HG02571 (cell line): ENCODE measurements around the gene ZEB2.
A peak's percentile ranks its signal among the peaks of the same experiment; 100 is the strongest.

ENCODE experiments used
- ATAC-seq: cut with Tn5 transposase; IDR thresholded peaks from one replicate; pipeline ENCODE4 v1.9.1; 2021; ENCODE audit warnings: mild to moderate bottlenecking, moderate library complexity; ENCODE audit not compliant: unreplicated experiment

ZEB2 gene

DNA sequence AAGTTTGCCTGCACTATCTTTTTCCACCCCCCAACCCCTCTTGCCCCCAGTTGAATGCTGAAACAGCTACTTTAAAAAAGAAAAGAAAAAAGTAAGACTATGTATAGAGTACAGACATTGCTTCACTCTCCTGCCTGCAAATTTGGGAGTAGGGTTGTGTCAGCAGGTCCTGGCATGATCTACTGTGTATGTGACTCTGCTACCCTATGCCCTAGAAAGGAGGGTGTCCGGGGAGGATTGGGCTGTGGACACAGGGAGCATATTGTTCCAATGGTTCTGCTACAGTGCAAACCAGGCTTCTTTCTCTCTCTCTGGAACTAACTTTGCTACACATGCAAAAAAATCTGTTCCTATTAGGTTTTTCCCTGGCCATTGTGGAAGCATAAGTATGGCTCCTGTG, 9.9 kb upstream of the ZEB2 start:
- ATAC-seq: no peak

DNA sequence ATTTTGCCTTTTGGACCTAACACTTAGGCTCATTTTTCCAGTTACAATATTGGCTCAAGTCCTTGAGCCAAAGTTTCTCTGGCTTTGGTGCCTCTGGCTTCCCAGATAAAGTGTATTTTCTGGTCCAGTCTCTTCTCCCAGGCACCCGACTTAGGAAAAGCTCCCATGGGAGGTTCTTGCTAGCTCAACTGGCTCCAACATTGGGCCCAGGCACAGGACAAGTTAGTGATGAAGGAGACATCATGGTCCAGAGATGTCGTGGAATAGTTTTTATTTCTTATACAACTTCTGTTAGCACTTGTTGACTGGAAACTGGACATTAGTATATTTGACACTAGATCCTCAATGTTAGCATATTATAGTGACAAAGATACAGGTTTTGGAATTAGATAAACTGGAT, 8.2 kb upstream of the ZEB2 start:
- no peak for ATAC-seq

DNA sequence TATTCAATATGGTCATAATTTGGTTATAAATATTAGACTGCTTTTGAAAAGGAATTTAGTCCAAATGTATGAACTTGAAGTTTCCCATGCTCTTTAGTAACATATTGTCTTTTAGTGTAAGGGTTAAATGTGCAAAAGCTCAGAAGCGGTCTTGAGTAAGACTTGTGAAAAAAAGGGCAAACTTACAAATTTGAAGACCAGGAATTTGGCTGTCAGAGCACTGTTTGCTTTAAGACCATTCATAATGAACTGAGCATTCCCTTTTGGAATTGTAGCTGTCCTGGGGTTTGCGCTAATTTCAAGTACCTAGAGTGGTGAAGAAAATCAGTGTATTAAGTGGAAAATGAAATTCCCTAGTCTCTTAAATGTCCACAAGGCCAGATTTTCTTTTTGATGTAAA, 6.9 kb upstream of the ZEB2 start:
- ATAC-seq: no peak

DNA sequence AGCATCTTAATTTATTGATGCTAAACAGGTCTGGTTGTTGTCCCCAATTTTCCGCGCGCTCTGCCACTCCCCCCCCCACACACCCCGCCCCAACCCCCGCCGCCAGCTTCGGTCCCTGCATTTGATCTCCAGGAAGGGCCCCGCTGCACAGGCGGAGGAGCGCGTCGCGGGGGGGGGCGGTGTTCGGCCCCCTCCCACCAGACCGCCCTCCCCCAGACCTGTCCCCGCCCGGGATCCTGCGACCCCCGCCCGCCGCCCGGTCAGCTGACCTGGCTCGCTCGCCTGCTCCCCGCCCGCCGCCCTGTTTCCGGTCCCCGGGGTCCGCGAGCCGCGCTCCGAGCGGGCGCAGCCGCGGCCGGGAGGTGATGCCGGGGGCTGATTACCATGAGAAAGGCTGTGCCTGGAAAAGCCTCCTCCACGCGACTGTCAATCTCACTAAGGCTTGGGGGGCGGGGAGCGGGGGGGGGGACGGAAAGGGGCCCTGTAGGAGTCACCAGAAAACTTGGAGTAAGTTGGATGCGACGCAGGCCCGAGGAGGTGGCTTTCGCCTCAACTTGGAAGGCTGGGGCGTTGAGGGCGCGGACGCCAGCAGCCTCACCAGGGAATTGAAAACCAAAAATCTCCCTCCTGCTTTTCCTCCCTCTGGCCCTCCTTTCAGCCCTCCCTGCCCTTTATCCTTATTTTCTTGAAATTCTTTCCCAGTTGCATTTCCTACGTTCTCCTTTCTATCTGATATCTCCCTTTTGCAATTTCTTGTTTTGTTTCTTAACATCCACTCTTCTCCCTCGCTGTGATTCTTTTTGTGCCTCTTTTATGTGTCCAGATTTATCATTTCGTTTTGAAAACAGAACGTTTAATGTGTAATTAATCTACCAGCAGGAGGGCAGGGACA, 4.4 kb upstream of the ZEB2 start:
- no peak for ATAC-seq

DNA sequence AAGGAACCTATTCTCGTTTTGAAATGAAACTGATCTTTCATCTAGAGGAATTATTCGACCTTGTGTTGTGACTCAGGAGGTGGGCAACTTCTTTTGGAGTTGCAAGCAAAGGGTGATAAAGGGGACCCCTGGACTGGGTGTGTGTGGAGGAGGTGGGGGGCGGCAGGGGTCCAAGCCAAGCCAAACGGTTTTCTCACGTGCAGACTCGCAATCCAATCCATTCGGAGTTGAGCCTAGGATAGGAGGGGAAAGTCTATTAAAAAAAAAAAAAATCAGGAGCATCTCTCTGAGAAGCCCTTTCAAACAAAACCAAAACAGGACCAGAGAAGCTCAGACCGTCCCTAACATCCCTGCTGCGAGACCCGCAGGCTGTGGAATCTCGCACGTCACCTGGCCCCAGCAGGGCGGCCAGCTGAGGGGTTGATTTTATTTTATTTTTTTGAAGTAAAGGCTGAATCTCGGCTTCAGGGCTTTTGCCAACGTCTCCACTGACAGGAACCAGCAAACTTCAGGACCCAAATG, 3.7 kb upstream of the ZEB2 start:
- ATAC-seq: no peak

DNA sequence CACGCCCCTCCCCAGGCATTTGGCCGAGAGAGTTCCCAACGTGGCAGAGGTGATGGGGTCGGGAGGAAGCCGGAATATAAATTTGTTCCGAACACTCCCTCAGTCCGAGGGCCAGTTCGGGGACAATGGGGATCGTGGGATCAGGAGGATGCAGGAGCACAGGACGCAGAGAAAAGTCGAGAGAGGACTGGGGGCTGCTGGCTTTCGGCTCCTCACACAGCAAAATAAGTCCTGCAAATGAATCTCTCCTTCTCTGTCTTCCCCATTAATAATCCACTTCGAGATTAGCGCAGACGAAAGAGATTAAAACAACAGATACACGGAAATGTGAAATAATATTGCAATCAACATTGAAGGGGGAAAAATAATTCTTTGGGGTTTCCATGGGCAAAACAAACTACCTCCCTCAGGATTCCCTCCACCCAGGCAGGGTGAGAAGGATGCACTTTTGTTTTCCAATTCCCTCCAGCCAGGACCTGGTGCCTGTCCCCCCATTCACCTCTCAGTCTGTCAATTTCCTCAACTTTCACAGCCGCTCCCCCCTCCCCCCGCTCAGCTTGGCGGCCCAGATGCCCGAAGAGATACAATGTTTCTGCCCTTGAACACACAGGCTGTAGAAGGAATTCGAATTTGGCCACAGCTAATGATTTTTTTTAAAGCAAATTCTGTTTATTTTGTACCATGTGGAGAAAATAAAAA, 3.1 kb upstream of the ZEB2 start:
- no peak for ATAC-seq

DNA sequence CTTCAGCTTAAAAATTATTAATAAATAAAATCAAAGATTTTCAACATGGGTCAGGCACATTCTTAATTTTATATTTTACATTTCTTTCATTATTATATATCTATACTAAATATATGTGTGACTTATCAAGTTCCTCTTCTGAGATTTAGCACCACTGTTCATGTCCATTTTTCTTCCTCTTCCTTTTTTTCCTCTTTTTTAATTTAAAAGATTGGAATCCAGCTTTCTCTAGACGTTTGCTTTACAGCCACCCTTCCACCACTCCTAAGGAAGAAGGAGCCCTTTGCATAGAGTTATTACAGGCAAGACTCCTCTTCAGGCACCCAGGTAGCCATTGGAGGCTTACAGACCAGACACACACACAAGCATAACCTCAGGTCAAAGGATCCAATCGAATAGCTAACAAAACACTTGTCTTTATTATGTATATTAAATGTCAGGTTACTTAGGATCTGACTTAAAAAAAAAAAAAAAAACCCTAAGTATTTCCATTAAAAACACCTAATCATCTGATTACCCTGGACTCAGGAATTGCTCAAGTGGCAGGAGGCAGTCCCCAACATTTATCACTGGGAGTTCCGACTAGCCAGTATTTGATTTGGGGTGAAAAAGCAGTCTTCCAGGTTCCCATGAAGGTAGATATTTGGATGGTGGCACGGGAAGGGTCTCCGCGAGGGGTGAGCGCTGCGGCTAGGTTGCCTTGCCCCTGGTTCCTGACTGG, 2.4 kb upstream of the ZEB2 start:
- no peak for ATAC-seq

DNA sequence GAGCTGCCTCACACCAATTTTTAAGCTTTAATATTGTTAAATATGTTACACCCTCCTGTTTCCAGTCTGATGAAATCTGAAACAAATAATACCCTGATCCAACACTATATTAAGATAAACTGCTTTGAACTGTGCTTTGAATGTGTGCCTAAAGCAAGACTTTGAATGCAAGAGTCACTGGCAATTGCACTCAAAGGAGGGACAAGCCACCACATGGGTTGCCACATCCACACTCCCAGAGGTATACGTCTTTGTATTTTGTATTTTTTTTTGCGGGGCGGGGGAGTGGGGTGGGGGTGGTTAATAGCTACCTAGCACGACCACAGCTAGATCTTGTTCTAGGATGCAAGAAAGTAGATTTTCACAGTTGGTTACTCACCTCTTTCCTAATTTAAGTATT, 1.8 kb upstream of the ZEB2 start:
- no peak for ATAC-seq

DNA sequence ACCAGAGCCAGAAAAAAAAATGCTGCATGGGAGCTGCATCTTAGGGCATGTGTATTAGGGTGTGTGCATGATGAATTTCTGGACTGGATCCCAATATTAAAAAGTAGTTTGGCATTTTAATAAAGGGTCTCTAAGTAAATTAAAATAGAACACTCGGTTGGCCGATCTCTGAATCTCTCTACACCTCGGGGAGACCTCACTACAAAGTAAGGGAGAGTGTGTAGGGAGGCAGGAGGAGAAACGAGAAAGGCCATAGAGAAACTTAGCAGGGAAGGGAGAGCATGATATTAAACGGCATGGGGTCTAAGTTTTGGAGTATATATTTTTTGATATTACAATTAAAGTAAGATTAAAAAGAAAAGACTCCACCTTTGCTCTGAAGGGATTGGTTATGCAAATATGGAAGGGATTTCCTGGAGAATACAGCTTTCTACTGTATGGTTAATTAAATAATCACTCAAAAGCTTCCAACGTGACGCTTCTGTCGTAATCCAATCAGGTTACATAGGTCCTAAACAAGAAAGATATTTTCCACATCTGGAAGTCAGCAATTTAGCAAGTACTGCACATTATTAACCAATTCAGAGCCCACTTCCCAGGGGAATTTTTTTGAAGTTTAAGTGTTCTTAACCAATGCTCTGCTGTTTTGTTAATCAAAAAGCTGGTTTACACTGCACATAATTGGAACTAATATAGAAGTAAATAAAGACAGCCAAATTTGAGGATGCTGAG, 1.0 kb upstream of the ZEB2 start:
- no peak for ATAC-seq

DNA sequence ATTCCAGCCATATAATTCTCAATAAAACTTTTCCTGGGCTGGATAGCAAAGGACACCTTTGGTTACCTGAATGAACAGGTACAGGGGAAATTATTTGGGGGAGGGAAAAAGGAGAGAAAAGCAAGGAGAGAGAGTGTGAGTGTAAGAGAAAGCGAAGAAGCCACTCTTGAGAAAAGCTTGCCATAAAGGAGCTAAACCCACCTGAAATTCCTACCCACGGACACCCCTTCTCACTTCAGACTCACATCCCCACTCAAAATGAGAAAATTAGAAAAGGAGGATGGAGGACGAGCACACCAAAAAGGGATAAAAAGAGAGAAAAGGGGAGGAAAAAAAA, 354 bp downstream of the ZEB2 start:
- no peak for ATAC-seq

DNA sequence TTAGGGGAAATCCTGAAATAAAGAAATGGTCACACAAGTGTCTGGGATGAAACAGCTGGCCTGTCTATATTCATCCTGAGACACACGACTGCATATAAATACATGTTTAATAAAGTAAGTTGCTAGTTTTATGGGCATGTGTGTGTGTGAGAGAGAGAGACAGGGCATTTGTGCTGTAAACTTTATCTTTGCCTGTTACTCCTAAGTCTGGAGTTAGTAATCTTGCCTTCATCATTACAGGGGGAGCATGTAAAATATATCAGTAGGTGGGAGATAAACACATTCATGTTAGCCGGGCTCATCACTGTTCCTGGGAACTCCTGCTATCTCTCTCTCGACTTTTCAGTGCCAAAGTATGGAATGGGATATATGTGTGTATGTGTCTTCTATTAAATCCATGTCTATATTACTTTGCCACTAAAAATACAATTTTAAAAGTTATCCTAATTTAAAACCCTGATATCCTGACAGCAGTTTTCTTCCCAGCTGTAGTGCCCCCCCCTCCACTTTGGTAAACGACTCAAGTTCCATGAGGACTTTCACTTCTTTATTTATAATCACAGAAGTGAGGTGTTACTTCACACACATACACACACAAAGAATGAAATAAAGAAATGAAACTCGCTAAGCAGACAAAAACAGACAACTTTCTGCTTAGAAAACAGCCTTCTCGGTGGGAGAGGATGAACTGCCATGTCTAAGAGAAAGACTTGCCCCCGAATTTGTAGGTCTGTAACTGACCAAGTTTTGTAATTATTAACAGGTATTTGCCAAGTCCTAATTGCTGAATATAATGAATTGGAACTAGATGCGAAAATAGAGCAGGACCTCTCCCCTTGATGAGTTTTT, 947 bp downstream of the ZEB2 start:
- ATAC-seq: no peak

DNA sequence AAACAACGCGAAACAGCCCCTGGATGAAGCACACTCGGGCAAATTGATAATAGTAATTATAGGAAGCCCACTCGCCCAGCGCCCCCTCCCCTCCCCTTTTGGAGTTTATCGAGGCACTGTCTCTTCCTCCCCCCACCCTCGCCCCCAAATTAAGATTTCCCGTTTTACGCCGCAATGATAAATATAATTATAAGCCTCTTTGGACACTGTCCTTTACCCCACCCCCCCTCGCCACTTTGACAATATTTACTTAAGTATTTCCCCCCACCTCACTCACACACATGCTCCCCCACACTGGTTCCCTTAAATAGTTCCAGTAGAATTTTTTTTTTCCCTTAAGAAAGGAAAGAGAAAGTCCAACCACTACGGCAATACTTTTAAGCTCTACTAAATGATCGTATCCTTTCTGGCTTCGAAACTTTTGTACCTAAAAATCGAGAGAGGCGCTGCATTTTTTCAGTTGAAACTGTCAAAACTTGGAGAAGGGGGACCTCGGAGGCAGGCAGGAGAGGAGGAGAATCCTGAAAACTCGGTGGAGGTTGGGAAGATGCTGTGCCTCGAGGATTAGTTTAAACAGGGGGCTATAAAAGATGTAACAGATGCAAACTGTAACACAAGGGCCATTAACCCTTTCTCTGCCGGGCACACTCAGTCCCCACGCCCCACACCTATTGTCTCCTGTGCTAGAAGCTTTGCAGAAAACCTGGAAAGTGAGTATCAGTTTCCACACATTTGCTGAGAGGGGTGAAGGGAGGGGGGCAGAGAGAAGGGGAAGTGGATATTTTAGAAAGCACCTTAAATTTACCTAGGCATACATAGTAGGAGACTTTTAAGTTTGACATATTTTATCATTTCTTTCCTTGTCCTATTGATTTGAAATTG, 1.8 kb downstream of the ZEB2 start:
- ATAC-seq: no peak

DNA sequence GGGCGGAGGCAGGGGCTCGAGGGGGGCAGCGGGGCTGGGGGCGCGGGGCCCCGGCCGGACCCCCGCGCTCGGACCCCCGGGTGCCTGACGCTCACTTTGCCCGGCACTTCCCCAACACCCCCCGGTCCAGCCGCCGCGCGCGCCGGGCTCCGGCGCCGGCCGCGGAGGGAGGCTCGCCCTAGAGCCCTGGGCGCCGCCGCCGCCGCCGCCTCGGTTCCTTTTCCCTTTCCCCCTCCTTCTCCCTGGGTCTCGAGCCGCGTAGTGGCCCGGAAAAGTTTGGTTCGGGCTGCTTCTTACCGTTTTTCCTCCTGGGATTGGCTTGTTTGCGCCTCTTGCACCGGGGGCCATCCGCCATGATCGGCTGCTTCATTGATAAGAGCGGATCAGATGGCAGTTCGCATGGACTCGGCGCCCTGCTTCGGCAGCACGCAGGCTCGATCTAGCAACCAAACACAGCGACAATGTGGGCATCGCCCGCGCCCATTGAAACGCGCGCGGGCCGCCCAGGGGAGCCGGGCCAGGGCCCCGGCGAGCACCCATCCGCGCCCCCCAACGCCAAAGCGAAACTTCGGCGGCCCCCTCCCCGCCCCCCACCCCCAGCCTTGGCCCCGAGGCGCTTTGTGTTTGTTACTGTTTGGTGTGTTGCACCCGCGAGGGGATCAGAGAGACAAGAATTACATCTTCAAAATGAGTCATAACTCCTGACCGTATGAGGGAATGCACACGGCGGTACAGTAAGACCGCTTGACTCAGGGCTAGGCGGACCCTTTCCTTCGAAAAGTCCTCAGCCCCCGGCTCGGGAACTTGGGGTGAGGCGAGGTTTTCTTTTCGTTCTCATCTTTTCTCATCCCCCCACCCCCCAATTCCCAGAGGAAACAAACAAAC, 2.7 kb downstream of the ZEB2 start:
- ATAC-seq: peak; percentile 53

DNA sequence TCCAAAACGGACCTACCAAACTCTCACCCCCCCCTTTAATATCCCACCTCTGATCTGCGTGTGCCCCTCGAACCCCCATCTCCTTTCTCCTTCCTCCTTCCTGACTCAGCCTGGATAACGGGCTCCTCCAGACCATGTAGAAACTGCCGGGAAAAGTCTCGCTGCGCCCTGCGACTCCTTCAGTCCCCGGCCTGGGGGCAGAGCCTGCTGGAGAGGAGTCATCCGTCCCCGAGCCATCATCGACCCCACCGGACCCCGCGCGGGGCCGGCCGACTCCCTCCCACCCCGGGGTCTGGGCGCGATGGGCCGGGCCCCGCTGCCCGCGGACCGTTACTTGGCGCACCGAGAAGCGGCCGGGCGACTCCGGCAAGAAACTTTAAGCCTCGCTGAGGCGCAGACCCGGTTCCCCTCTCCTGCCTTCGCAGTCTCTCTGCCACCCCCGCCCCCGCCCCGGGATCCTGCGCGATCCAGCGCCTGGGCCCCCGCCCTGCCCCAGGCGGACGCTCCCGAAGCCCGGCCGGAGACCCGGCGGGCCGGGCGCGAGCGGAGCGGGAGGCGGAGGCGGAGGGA, 3.4 kb downstream of the ZEB2 start:
- ATAC-seq: peak; percentile 26

DNA sequence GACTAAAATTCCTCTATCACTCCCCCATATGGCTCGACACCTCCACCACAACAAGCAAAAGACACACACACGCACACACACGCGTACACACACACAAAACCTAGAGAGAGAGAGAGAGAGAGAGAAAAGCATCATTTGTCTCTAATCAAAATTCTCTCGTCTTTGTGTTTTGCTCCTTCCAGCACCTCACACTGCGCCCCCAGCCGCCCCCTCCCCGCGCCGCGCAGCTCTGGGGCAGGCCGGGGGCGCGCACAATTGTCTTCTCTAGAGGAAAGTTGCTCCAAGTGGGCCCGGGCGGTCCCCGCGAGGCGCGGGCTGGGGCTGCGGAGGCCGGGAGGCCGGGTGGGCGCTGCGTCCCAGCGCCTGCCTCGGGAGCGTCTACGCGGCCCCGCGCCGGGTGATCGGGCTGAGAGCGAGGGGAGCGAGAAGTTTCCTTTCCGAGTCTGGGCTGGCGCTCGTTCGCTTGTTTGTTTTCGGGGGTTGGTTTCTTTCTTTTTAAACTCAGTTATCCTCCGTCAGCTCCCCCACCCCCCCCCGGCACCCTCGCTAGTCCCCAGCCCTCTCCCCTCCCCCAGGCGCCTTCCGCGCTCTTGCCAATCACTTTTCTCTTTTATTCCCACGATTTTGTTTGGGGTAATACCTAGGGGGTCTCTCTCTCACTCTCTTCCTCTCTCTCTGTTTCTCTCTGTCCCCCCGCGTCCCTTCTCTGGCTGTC, 4.1 kb downstream of the ZEB2 start:
- no peak for ATAC-seq

DNA sequence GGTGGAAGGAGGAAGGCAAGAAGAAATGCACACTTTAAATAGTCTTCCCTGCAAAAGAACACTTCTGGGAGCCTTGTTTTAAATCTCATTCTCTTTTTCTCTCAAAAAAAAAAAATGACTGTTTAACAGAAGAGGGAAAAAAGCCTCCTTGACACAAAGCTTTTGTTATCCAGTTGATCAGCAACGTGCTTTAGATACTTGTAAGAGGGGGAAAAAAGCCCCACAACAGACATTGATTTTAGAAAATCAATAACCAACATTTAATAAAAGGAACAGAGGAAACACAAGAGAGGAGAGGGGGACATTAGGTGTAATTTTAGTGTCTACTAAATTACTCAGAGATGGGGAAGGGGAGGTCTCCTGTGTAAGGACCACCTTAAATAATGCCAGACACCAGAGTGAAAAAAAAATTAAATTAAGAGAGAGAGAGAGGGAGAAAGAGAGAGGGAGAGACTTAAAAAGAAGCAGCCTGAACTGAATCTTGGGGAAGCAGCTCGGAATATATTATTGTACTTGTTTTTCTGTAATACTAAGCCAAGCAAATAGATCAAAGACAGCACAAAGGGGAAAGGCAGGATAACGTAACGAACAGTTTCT, 4.7 kb downstream of the ZEB2 start:
- no peak for ATAC-seq

DNA sequence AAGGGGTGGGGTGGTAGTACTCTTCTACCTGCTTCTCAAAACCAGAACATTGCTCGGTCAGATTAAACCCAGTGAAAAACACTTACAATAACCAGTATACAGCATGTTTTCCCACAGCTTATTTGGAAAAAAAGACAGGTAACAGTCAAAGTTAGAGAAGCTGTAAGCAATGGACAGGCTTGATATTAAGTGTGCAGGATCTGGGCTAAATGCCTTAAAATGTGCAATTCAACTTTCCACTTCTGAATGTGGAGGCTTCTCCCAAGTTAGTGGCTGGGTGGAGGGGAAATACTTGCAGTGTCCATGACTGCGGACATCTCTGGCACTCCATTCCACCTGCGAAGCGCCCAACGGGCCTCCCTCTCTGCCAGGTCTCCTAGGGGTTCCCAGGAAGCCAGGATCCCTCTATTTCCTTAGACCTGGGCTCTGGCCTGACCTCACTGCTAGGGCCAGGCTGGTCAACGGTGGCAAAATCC, 5.3 kb downstream of the ZEB2 start:
- no peak for ATAC-seq
